ENCODE measurements around the gene TMEM59.

DNA sequence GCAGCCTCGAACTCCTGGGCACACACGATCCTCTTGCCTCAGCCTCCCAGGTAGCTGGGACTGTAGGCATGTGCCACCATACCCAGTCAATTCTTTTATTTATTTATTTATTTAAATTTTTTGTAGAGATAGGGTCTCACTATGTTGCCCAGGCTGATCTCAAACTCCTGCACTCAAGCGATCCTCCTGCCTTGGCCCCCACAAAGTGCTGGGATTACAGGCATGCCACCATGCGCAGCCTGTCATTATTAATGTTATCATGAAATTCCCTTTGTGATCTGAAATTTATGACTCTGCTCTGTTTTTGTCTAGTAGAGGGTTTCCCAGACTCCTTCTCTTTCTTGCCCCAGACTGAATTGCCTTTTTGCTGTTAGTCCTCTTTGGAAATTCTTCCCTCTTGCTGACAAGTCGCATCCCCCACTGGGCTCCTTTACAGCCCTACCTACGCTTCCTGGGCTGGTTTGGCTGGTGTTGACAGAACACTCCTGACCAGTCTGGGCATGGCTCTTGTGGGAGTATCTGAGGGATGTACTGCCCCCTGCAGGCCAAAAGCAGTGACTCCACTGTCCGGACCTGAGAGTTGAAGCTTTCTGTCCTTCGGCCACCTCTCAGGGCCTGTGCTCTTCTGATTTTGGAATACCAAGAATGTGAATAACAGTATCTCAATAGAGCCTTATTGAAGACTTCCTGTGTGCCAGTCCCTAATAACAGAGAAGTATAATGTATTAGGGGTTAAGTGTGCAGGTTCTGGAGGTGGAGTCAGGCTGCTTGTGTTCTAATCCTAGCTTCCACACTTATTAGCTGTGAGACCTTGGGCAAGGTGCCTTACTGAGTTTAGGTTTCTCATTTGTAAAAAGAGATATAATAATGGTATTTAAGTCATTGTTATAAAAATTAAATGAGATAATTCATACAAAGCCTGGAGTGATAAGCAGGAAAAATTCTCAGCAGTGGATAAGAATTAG, 28.6 kb upstream of the TMEM59 start:
- TF ChIP-seq, protein P1, sequence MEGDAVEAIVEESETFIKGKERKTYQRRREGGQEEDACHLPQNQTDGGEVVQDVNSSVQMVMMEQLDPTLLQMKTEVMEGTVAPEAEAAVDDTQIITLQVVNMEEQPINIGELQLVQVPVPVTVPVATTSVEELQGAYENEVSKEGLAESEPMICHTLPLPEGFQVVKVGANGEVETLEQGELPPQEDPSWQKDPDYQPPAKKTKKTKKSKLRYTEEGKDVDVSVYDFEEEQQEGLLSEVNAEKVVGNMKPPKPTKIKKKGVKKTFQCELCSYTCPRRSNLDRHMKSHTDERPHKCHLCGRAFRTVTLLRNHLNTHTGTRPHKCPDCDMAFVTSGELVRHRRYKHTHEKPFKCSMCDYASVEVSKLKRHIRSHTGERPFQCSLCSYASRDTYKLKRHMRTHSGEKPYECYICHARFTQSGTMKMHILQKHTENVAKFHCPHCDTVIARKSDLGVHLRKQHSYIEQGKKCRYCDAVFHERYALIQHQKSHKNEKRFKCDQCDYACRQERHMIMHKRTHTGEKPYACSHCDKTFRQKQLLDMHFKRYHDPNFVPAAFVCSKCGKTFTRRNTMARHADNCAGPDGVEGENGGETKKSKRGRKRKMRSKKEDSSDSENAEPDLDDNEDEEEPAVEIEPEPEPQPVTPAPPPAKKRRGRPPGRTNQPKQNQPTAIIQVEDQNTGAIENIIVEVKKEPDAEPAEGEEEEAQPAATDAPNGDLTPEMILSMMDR (IDR thresholded peaks at IDR 0.05): peak; percentile 92
- TF ChIP-seq ZFX (IDR thresholded peaks at IDR 0.05; ENCODE audit: borderline replicate concordance): no peak
